Keratinocyte (primary cell): ENCODE results near the gene NDRG2.

Experiments used
- CTCF ChIP-seq, 3 experiments: IDR thresholded peaks in 1 of 3; conservative IDR thresholded peaks in 1 of 3; optimal IDR thresholded peaks in 1 of 3; 2 replicates in 2 of 3; 3 replicates in 1 of 3; pipeline versions ENCODE3 to v1.5.1; 2011; ENCODE audit warnings: low read length in 3 of 3, mild to moderate bottlenecking in 3 of 3, moderate library complexity in 2 of 3, control low read depth in 1 of 3, inconsistent platforms in 1 of 3; ENCODE audit not compliant: insufficient read depth in 2 of 3; ENCODE audit errors: extremely low read depth in 1 of 3
- EZH2 ChIP-seq: IDR thresholded peaks from one replicate; pipeline ENCODE4 v1.6.1; 2012; ENCODE audit warnings: inconsistent platforms, mild to moderate bottlenecking, low read length, moderate library complexity

GRCh38 chr14:21017528-21018245 lies 7.2 kb downstream of the NDRG2 start:
- TF ChIP-seq CTCF (optimal IDR thresholded peaks at IDR 0.05 in 1 of 3, IDR thresholded peaks at IDR 0.05 in 1 of 3, conservative IDR thresholded peaks at IDR 0.05 in 1 of 3; ENCODE audit: extremely low read depth in 1 of 3, insufficient read depth in 2 of 3, low read length in 3 of 3) = no peak
- TF ChIP-seq EZH2 = no peak
